HG03558 (cell line): ENCODE results near the gene ARHGAP18.

ENCODE experiments used
- ATAC-seq: cut with Tn5 transposase; IDR thresholded peaks from one replicate; pipeline ENCODE4 v1.9.1; 2021; ENCODE audit warnings: moderate number of reproducible peaks; ENCODE audit not compliant: unreplicated experiment; ENCODE audit errors: extremely low read depth

Gene ARHGAP18

DNA sequence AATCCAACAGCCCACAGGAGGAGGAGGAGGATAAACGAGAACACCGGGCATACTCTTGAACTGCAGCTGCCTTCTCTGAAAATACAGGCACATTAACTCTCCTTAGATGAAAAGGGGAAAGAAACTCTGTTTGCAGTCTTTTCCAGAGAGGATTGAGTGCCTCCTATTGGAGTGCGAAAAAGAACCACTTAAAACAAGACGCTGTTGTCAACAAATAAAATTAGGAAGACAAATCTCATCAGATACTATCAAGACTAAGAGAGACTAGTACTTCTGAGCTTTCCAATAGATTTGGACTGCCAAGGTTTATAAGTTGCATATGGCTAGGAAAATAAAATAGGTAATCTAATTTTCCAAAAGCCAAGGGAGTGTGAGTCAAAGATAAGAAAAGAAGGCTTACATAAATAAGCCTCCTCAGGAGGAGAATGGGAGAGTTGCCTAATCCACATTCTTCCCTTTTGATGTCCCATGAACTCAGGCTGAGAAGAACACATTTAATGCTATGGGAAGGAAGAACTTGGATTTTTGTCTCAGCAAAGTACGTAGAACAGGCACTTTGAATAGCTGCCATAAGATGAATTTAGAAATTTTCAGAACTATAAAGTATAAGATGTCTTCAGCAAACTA is 154.7 kb downstream of the ARHGAP18 start:
- no peak for ATAC-seq

DNA sequence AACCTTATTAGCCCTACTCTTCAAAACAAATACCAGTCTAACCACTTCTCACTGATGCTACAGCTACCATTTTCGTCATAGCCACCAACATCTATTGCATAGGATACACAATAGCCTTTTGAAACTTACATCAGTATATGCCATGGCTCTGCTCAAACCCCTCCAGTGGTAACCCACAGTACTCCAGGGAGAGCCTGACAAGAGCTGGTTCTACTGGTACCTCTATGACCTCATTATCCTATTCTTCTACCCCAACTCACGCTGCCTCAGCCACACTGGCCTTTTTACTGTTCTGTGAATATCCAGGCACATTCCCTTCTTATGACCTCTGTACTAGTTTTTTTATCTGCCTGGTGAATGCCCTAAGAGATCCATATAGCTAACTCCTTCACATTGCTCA is 157.6 kb downstream of the ARHGAP18 start:
- no peak for ATAC-seq

DNA sequence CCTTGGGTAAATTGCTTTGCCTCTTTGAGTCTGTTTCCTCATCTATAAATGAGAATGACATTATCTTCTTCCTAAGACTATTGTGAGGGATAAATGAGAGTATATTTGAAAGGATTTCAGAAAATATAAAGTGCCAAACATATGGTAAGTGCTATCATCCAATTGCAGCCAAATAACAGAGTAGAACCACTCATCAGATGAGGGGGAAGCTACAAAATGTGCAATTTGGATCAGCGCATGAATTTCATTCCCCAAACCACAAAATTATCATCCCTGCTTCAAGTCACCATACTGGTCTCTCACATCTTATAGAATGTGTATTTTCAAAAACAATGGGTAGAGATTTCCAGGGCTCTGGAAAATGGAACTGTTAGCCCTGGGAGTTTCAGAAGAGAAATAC is 158.5 kb downstream of the ARHGAP18 start:
- ATAC-seq, result no peak

DNA sequence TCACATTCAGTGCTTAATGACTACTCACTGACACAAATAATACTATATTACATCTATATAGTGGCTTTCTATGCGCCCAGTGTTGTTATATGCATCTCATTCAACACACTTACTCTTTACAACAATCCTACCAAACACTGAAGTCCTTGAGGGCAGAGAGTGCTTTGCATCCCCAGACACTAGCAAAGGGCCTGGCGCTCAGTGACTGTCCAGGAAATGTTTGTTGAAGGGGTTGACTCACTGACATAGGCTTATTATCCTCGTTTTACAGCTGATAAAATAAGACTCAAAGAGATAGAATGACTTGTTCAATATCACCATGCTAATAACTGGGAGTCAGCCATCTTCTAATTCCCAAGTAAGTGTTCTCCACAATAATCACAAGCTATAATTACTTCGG is 163.3 kb downstream of the ARHGAP18 start:
- no peak for ATAC-seq

DNA sequence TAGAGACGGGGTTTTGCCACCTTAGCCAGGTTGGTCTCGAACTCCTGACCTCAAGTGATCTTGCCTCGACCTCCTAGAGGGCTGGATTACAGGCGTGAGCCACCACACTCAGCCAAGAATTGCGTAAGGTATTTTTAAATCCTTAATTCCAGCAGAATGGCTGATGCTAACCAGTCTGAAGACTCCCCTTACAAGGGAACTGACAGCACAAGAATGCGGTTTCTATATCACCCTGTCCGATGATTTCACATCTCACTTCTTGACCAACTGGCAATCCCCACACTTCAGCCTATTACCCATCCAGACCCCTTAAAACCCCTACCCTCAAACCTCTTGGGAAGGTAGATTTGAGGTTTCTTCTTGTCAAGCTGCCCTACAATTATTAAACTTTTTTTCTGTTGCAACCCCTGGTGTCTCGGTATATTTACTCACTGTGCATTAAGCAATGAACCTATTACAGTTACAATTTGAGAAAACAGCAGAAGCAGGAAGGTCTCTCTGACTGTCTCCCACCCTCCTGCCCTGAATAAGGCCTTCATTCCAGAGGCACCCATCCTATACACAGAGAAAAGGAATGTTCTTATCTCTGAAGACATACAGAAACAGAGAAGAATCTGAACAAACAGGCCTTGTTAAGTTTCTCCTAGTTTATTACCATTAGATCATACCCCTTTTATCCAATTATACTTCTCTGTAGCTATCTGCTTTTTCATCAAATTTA is 164.9 kb downstream of the ARHGAP18 start:
- no peak for ATAC-seq

DNA sequence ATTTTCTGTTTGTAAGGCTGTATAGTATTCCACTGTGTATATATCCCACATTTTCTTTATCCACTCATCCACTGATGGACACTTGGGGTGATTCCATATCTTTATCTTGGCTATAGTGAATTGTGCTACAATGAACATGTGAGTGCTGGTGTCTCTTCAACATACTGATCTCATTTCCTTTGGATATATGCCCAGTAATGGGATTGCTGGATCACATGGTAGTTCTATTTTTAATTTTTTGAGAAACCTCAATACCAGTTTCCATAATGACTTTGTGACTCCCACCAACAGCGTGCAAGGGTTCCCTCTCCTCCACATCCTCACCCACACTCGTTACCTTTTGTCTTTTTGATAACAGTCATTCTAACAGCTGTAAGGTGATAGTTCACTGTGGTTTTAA is 166.0 kb downstream of the ARHGAP18 start:
- no peak for ATAC-seq

DNA sequence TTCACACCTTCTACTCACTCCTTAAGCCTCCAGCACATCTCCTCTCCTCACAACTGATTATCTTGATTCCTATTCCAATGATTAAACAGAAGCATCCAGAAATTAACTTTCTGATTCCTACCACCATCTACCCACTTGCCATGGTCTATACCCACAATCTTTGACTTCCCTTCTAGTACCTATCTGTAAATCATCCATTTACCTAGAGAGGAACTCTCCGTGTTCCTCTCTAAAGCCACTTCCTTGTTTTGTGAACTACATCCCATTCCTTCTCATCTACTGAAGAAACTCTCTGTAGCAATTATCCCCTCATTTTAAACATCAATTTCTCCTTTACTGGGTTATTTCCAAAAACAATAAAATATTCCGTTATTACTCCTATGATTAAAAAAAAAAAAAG is 167.3 kb downstream of the ARHGAP18 start:
- no peak for ATAC-seq

DNA sequence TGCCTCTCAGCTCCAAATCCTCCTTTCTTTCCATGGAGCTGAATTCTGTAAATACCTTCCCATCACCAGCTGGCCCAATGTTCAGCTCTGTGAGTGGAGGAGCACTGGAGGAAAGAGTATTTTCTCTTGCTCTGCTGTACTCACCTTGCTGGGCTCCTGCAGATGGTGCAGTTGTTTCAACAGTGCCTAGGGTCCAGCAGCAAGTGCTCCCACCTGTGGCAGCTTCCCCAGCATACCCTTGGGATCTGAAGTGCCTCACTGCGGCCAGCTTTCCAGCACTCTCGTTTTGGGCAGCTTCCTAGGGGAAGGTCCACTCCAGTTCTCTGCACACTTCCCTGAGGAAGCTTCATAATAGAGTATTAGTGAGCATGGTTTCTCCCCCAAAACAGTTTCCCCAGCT is 170.9 kb downstream of the ARHGAP18 start:
- no peak for ATAC-seq

DNA sequence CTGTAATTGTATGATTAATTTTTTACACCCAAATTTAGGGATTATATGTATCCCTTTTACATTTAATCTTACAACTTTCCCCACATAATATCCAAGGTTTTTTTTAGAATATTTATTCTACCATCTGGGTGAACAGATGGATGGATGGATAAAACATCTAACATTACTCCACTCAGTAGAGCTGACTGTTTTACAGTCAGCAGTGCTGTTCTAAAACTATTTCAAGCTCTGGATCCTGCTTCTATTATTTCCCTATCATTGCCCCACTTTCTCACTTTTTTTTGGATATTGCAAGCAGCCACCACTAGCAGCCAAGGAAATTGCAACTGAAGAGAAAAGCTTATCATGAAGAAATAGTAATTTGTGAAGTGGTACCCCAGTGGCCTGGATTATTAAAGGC is 173.7 kb downstream of the ARHGAP18 start:
- no peak for ATAC-seq

DNA sequence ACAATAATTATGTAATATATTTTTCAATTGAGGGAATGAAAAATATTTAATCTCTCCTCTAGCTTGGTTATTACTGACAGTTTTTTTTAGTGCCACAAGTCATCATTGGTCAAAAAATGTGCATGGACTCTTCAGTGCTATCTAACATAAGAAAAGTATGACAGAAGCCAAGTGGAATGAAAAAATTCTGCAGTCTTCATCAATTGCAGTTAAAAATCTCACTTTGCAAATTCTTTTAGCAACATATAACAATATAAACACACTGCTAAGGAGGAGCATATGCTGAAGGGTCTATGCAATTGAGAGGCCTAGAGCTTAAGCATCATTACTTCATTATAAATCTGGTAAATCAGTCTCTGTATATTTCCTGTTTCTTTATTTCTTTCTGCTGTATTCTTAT is 175.1 kb downstream of the ARHGAP18 start:
- no peak for ATAC-seq
